Epidermal melanocyte (primary cell): Measurements from ENCODE around the gene THSD4.

Source experiments
- DNase-seq: peaks from one replicate; pipeline ENCODE4 v3.0.0; 2011; ENCODE audit warnings: low spot score; ENCODE audit not compliant: insufficient read length

THSD4 gene

GRCh38 chr15:71610728-71611552 is 495.7 kb downstream of the THSD4 start:
- no peak for DNase-seq

DNA sequence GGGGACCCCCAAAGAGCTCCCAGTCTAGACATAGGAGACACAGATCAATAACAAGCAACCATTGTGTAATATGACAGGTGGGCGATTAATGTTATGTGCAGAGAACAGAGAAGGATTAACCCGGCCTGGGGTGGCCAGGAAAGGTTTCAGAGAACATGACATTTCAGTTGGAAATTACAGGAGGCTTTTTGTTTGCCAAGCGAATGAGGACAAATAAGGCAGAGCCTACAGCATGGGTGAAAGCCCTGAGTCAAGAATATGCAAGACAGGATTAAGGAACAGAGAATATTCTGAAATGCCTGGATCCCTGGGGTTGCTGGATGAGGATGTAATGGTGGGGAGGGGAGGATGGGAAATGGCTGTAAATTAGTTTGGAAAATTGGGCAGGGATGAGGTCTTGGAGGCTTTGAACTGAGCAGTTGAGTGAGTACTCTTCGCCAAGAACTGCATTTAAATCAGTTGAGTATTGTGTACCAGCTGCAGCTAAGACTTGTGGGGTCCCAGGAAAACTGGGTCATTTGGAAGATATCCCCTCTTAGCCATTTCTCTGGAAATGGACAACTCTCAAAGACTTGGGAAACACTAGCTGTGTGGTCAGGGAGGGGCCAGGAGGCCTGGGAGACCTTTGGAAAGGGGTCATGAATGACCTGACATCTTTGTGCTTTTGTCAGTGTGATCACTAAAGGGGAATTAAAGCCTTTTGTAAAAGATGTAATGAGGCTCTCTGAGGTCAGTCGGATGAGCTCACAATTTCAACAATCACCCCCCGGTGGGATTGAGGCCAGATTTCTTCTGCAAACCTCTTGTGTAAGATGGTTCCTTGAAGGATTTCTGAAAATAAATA is 496.5 kb downstream of the THSD4 start:
- DNase-seq: no peak

DNA sequence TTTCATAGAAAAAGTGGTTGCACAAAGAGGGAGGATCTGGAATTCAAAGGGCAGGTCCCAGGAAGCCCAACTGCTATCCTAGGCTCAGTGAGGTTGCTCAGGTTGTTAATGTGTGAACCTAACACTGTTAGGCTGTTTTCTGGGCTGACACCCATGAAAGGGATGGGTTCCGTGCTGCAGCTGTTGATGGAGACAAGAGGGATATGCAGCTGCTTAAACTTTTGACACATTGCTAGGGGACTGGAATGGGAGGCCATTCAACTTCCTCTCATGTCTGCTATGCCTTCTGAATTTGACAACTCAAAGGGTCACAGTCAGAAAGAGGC is 497.1 kb downstream of the THSD4 start:
- DNase-seq: no peak

GRCh38 chr15:71612869-71613268 is 497.6 kb downstream of the THSD4 start:
- DNase-seq: no peak

DNA sequence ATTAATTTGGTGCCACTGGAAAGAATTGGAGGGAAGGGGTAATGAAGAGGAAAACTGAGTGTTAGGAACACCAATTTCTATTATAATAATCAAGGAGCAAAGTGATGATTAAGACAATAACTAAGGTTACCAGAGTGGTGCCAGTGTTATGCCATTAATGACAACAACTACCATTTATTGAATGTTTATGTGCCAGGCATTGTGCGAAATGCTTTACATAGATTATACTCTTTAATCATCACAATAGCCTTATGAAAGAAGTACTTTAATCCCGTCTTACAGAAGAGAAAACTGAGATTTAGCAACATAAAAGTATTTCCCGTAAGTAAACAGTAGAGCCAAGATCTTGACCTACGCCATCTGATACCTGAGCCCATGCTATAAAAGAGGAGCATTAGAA is 507.8 kb downstream of the THSD4 start:
- DNase-seq: no peak

- DNase-seq: no peak
Observed at GRCh38 chr15:71626596-71627088, 511.4 kb downstream of the THSD4 start.

- DNase-seq: no peak
Observed at GRCh38 chr15:71627188-71627587, 511.9 kb downstream of the THSD4 start.

DNA sequence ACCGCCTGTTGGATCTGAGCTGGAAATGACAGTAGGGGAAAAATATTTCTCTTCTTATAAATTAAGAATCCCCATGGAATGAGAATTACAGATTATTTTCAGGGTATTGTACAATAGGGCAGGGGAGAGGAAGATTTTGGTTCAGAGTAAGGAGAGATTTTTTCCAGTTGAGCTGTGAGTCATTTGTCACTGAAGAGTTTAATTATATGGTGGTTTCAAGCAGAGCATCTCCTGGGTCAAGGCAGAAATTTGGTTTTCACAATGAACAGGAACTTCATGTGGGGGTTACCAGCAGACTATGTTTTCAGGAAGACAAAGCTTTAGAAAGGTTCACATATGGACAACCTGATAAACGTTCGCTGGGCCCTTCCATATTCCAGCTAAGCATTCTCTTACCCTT is 512.3 kb downstream of the THSD4 start:
- DNase-seq: no peak

DNA sequence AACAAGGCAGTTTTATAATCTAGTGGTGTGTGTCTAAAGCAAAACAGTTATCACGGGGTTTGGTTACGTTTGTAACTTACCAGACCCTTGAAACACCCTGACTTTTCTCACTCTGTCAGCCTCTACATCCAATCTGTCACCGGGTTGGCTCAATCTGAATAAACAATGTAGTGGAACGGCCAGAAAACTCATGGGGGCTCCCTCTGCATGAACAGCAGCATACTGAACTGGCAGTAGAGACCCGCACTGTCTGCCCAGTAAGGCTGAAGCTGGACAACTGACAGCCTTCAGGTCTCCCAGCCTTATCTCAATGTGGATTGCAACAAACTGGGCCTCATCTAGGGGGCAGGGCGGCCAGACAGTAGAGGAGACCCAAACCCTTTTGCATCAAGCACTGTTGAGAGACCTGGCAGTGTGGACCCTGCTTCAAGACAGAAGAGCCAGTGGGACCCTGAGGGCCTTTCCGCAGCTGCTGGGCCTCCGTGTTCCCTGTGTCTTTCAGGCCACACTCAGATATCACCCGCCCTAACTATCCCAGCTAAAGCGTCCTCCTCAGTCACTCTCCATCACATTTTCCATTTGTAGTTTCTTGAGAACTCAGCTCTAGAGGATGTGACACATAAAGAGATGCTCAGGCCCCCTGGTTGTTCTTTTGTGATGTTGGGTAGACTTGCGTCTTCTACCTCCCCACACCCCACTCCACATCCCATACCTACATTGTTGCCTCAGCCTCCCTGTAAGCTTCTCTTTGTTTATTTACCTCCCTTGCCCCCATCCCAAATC is 513.9 kb downstream of the THSD4 start:
- no peak for DNase-seq

DNA sequence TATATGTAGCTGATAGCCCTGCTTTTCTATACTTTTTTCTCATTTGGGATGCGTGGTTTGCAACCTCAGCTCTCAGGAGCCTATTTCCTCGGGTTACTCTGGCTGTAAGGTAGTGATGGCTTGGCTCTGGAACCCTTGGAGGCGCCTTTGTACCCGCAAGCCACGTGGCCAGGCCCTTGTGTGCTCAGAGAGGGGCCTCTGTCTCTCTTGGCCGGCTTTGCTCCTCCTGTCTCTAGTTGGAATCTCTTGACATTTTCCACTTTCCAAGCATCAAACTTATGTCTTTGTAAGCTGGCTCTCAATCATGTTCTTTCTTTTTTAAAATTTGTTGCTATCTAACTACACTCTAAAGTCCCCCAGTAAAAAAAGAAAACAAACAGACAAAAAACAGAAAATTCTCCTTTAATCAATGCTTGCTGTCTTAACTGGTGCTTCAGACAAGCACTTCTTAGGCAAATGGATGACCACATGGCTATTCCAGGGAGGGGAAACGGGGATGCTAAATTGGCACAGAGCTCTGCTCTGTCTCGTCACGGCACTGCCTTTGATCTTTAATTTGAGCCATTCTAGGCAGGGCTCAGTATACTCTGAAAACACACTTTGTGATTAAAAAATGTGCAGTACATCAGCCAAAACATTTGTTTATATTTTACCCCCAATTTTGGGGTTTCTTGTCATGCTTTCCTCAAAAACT is 514.7 kb downstream of the THSD4 start:
- DNase-seq: no peak

DNA sequence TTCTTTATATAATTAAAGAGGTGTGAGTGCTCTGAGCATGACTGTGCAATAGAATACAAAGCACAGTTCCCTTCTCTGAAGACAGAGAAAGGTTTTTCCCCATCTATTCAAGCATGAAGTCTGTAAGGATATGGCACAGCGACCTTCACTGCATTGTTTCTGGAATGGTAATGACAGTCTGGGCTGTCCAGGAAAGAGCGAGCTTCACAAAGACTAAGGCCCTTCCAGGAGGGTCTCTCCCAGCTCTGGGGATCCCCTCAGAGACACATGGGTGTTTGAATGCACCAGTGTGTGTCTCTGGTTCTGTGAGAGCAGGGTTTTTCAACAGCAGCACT is 515.2 kb downstream of the THSD4 start:
- no peak for DNase-seq

DNA sequence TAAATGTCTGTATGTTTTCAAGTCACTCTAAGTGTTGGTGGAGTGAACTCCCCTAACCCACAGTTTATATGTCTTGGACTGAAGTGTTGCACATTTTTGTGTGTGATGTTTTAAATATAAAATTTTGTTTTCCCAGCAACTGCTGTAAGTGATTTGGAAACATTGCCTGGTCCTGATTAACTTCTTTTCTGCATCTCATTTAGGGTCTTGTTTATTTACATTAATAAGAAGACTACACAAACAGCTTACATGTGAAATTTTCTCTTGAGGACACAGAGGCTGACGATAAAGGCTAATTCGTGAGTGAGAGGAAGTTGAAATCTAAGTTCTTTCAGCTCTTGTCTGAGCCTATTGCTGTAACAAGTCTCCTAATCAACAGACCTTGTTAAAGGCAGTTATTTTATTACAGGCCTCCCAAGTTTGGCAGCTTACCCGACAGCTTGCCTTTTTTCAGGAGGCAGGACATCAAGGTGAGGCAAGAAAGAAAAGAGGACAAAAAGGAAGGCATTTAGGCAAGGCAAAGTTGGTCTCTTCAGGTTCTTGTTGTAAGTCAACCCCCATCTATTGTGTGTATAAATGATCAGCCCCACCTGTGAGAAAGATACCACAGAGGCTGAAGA is 517.4 kb downstream of the THSD4 start:
- DNase-seq: no peak

- DNase-seq: peak; percentile 49
Observed at GRCh38 chr15:71634820-71635560, 519.7 kb downstream of the THSD4 start.

GRCh38 chr15:71635735-71636134 is 520.5 kb downstream of the THSD4 start:
- DNase-seq: no peak

- no peak for DNase-seq
Observed at GRCh38 chr15:71638876-71639275, 523.6 kb downstream of the THSD4 start.

DNA sequence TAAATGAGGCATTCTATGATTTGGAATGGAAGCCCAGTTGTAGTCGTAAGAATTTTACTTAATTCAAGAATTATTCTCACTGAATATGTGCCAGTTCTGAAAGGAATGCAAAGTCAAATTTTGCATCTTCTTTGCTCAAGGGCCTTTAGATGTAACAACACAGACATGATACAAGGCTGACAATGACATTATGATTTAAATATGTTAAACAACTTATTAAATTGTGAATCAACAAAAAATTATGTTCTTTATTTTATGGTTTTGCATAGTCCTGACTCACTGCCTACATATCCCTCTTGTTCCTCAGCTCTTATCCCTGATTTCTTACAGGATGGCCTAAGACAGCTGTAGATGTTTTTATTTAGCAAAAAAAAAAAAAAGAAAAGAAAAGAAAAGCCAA is 524.2 kb downstream of the THSD4 start:
- DNase-seq: no peak

DNA sequence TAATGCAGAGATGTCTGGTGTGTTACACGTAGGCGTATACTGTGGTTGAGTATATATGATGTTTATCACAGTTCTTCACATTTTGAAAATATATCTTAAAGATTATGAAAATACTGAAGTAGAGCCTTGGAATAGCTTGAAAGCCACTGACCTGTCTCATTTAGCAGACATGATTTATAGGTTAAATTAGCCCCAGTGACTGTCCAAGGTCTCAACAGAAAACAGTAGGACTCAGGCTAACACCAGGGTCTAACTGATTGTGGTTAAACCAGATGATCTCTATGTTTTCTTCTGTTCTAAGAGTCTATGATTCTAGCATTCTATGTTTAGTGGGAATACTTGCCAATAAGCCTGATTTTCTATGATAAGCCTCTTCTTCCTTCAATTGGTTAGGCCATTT is 528.6 kb downstream of the THSD4 start:
- DNase-seq: no peak

DNA sequence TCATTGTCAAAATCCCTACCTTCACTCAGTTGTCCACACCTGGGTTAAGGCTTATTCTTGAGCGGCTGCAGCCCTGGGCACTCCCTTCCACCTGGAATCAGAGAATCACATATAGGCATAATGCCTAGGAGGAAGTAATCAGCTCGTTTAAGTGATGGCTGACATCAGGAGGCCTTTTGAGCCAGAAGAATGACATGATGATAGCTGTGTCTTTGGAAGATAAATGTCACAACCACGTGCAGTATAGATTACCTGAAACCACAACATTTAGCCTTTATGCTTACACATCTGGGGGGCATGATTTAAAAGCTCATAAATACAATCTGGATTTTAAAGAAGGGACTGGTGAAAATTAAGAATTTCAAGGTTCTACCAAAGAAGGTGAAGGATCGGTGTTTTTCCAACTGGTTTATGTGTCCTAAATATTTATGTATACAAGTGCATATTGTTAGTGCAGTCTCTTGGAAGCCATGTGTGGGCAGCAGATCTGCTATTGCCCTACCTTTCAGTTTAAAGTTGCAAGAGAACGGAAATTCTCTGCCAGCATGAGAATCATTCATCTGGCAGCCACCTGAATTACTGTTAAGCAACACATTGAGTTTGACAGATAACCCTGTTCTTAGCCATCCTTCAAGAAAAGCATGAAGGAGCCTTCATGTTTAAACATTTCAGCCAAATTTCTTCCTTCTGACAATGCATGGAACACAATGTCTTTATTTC is 531.7 kb downstream of the THSD4 start:
- DNase-seq: no peak

DNA sequence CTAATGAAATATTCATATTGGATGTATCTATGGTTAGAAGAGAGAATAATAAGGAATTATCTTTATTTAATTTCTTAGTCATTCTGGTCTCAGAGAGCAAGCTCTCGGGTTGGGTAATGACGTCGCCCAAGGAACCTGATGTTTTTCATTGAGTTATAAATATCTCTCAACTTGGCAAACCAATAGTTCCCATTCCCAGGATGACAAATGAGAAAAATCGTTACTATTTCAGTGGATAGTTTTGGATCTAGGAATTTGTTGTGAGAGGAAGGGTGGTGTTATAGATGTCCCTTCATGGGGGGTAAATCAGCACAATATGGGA is 532.2 kb downstream of the THSD4 start:
- DNase-seq: no peak

DNA sequence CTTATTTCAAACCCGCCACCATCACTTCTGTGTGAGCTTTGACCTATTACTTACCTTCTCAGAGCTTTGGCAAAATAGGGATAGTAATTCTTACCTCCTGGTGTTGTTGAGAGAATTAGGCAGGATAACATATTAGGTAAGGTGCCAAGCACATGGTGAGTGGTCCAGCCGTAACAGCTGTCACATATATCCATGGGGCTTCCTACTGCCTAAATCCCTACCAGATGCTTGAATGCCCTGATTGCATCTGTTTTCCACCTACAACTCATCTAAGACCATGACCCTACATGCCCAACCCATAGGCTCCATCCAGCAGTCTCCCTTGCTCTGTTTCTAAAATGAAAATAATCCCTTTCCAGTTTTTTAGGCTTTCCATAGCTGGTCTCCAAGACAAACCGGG is 532.8 kb downstream of the THSD4 start:
- no peak for DNase-seq
